Smooth muscle cell (in vitro differentiated cells): ENCODE data around the gene FRAT1. TPM values are rescaled to one million over a fixed set of nuclear protein-coding genes. Genes with fewer than 3 reads are reported as not detected.

Experiments
- DNase-seq: peaks from one replicate; lab custom pipeline; 2025; ENCODE audit not compliant: unreplicated experiment; lab: John Stamatoyannopoulos, UW
- H2AFZ ChIP-seq: fragments of 200-600 bp; sonication (generic); 2 replicates; pipeline ENCODE4 v1.6.0; 2016; ENCODE audit warnings: antibody characterized with exemption, low read depth, mild to moderate bottlenecking
- H3F3A ChIP-seq: fragments of 200-600 bp; sonication (generic); 2 replicates; pipeline ENCODE4 v1.6.0; 2017; ENCODE audit warnings: antibody characterized with exemption, low read depth
- H3K27ac ChIP-seq: fragments of 200-600 bp; sonication (generic); 2 replicates; pipeline ENCODE4 v1.5.1; 2016; ENCODE audit warnings: low read depth, mild to moderate bottlenecking
- H3K27me3 ChIP-seq: fragments of 200-600 bp; sonication (generic); 2 replicates; pipeline ENCODE4 v1.6.1; 2016; ENCODE audit warnings: low read depth, mild to moderate bottlenecking
- H3K36me3 ChIP-seq: fragments of 200-600 bp; sonication (generic); 2 replicates; pipeline ENCODE4 v1.5.1; 2016; ENCODE audit warnings: low read depth
- H3K4me1 ChIP-seq: fragments of 200-600 bp; sonication (generic); 2 replicates; pipeline ENCODE4 v1.5.1; 2016; ENCODE audit warnings: low read depth
- H3K4me2 ChIP-seq: fragments of 200-600 bp; sonication (generic); 2 replicates; pipeline ENCODE4 v1.6.0; 2016; ENCODE audit warnings: mild to moderate bottlenecking
- H3K4me3 ChIP-seq: fragments of 200-600 bp; sonication (generic); 2 replicates; pipeline ENCODE4 v1.5.1; 2016; ENCODE audit warnings: mild to moderate bottlenecking
- H3K79me2 ChIP-seq: fragments of 200-600 bp; sonication (generic); 2 replicates; pipeline ENCODE4 v1.6.0; 2016; ENCODE audit warnings: low read depth, mild to moderate bottlenecking
- H3K9ac ChIP-seq: fragments of 200-600 bp; sonication (generic); 2 replicates; pipeline ENCODE4 v1.6.0; 2016; ENCODE audit warnings: low read depth
- H3K9me3 ChIP-seq: fragments of 200-600 bp; sonication (generic); replicated peaks from 2 replicates; pipeline ENCODE4 v1.5.1; 2016; ENCODE audit warnings: low read depth
- H4K20me1 ChIP-seq: fragments of 200-600 bp; sonication (generic); 2 replicates; pipeline ENCODE4 v1.6.0; 2016; ENCODE audit warnings: low read depth
- WGBS: methylation state at CpG from one replicate; pipeline ENCODE4 v1.1.7; 2016; ENCODE audit warnings: low lambda C conversion rate; 5-methylcytosine and 5-hydroxymethylcytosine counted together
- polyA plus RNA-seq: library from polyadenylated mRNA; unstranded; fragments of >200 nt; fragmentation: Nextera tagmentation; extraction: Ambion mirVana; gene quantifications from 2 replicates; pipeline ENCODE4 v1.2.1, GENCODE V29; 2016
- total RNA-seq: library from RNA; depleted of rRNA; stranded (reverse); fragments of >200 nt; gene quantifications from 2 replicates; pipeline ENCODE4 v1.2.3, GENCODE V29; 2014
- TF ChIP-seq, protein P1 (sequence below): fragments of 200-600 bp; sonication (generic); IDR thresholded peaks from 2 replicates; pipeline ENCODE4 v1.5.1; 2017; ENCODE audit warnings: borderline replicate concordance, mild to moderate bottlenecking, antibody characterized with exemption; ENCODE audit not compliant: insufficient read depth, poor library complexity, severe bottlenecking

Gene FRAT1
- total and polyA plus RNA-seq, 2 experiments from 2014 or later = 0.58 to 1.3 TPM

DNA sequence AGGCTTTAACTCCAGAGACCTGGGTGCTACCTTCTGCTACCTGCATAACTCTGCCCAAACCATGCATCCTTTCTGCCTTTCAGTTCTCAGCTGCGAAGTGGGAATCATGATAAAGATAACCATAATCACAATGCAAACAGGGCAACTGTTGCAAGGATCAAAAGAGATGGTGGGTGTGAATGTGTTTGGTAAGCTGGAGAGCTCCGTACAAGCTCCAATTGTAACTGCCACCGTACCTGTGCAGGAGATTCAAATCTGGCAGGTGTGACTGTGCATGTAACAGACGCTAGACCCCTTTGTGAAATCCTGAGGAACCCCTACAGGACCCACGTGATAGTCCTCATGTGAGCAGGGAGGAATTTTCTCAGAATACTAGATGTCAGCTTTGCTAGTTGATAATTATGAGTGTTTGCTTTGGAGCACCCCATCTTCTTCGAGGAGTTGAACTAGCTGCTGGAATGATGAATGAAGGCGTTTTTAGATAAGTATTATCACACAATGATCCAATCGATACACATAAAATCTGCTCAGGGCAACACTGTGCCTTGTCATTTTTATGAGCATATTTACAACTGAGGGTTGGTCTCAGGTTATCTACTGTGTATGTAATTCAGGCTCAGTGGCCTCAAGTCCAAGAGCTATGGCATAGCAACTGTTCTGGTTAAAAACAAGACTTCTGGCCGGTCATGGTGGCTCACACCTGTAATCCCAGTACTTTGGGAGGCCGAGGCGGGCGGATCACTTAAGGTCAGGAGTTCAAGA is 30.9 kb downstream of the FRAT1 start:
- Histone ChIP-seq H3K27ac (no peak overlapping the region), H2AFZ (no peak overlapping the region), H3K9me3 (no peaks in the 10 kb centered on the region), H3K4me3 (no peak overlapping the region), H3K27me3 (no peaks in the 10 kb centered on the region), H3K79me2 (no peaks in the 10 kb centered on the region), H3K9ac (no peak overlapping the region), H3F3A (no peaks in the 10 kb centered on the region), H3K36me3 (no peaks in the 10 kb centered on the region), H4K20me1 (no peaks in the 10 kb centered on the region), H3K4me2 (no peak overlapping the region), H3K4me1 (no peaks in the 10 kb centered on the region)
- no peak for DNase-seq
- 93% methylated on average over 12 of the region's 12 CpGs for WGBS
- TF ChIP-seq, protein P1, sequence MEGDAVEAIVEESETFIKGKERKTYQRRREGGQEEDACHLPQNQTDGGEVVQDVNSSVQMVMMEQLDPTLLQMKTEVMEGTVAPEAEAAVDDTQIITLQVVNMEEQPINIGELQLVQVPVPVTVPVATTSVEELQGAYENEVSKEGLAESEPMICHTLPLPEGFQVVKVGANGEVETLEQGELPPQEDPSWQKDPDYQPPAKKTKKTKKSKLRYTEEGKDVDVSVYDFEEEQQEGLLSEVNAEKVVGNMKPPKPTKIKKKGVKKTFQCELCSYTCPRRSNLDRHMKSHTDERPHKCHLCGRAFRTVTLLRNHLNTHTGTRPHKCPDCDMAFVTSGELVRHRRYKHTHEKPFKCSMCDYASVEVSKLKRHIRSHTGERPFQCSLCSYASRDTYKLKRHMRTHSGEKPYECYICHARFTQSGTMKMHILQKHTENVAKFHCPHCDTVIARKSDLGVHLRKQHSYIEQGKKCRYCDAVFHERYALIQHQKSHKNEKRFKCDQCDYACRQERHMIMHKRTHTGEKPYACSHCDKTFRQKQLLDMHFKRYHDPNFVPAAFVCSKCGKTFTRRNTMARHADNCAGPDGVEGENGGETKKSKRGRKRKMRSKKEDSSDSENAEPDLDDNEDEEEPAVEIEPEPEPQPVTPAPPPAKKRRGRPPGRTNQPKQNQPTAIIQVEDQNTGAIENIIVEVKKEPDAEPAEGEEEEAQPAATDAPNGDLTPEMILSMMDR = no peak

DNA sequence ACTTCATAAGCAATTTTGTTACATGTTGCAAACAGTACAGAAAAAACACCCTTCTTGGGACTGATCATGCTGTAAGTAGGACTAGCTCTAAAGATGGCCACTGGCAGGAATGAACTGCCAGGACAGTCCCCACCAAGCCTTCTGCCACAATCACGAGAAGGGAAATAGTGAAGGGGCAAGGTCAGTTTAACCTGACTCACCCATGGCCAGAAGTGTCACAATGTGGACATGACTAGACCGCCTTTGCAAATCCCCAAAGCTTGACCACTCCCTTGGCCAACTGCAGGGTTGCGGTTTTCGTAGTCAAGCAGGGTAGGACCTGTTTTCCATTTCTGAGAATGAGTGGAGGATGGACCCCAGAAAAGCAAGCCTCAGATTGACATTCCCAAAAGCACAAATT is 34.9 kb downstream of the FRAT1 start:
- H3K27ac ChIP-seq = no peak overlapping the region
- H3F3A ChIP-seq = no peaks in the 10 kb centered on the region
- WGBS = 96% methylated on average over 4 of the region's 4 CpGs
- no peaks in the 10 kb centered on the region for H3K4me1 ChIP-seq
- no peak for DNase-seq
- H3K9ac ChIP-seq = no peak overlapping the region
- H2AFZ ChIP-seq = no peak overlapping the region
- no peak overlapping the region for H3K4me2 ChIP-seq
- no peak overlapping the region for H3K4me3 ChIP-seq
- no peaks in the 10 kb centered on the region for H3K9me3 ChIP-seq
- no peaks in the 10 kb centered on the region for H3K79me2 ChIP-seq
- no peaks in the 10 kb centered on the region for H3K36me3 ChIP-seq
- no peaks in the 10 kb centered on the region for H3K27me3 ChIP-seq
- TF ChIP-seq, protein P1 = no peak
- no peaks in the 10 kb centered on the region for H4K20me1 ChIP-seq

DNA sequence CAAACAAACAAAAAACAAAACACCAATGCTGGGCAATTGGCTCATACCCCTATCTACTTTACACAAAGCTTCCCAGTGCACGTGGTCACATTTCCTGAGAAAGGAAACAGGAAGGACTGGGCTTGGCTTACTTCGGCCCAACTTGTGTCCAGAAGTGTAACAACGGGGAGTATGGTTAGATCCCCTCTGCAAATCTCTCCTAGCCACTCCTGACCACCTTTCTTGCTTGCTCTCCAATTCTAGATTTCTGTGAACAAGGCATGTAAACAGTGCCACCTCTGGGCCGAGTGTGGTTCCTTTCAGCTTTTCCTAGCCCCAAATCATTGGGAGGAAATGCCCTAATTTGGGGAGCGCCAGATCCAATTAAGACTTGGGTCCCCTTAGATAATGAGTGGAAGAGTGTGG is 36.5 kb downstream of the FRAT1 start:
- Histone ChIP-seq H3K9ac (no peak overlapping the region), H3F3A (no peaks in the 10 kb centered on the region), H3K27ac (no peak overlapping the region), H4K20me1 (no peaks in the 10 kb centered on the region), H3K4me3 (no peak overlapping the region), H3K27me3 (no peaks in the 10 kb centered on the region), H2AFZ (no peak overlapping the region), H3K36me3 (no peaks in the 10 kb centered on the region), H3K4me1 (no peaks in the 10 kb centered on the region), H3K4me2 (no peak overlapping the region), H3K9me3 (no peaks in the 10 kb centered on the region), H3K79me2 (no peaks in the 10 kb centered on the region)
- 85% methylated on average over 5 of the region's 5 CpGs for WGBS
- DNase-seq = no peak
- TF ChIP-seq, protein P1 = no peak

DNA sequence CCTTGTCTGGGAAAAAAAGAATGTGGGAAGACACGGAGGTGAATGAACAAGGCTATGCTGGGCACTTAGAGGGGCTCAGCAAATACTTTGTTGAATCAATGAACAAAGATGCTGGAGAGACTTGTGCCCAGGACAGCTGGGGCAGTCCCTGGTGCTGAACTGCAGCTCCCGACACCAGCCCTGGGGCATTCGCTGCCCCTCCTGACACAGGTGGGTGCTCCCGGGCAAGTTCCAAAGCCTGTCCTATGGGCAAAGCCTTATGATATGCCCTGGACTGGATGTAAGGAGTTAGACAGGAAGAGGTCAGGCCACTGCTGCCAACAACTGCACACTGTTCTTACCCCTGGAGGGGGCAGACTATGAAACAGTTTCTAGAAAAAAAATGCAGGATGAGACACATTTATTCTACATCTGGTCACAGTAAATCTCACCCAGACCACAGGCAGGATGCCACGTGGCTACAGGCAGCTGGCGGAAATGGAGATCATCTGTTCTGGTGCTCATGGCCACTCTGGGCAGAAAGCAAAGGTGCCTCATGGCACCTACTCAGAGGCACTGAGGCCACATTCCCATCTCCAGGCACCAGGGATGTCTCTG is 37.3 kb downstream of the FRAT1 start:
- Histone ChIP-seq H3K27me3 (no peaks in the 10 kb centered on the region), H3K4me1 (no peaks in the 10 kb centered on the region), H4K20me1 (no peaks in the 10 kb centered on the region), H3K79me2 (no peaks in the 10 kb centered on the region), H3K4me3 (no peak overlapping the region), H3K27ac (no peak overlapping the region), H3F3A (no peaks in the 10 kb centered on the region), H2AFZ (no peak overlapping the region), H3K9me3 (no peaks in the 10 kb centered on the region), H3K4me2 (no peak overlapping the region), H3K36me3 (no peaks in the 10 kb centered on the region), H3K9ac (no peak overlapping the region)
- TF ChIP-seq, protein P1 = no peak
- no peak for DNase-seq
- WGBS = 89% methylated on average over 6 of the region's 6 CpGs
